DMS 273 (cell line): ENCODE measurements around the gene CMSS1.

ENCODE experiments used
- DNase-seq: peaks from one replicate; lab custom pipeline; 2025; ENCODE audit not compliant: unreplicated experiment; lab: John Stamatoyannopoulos, UW

CMSS1 gene

DNA sequence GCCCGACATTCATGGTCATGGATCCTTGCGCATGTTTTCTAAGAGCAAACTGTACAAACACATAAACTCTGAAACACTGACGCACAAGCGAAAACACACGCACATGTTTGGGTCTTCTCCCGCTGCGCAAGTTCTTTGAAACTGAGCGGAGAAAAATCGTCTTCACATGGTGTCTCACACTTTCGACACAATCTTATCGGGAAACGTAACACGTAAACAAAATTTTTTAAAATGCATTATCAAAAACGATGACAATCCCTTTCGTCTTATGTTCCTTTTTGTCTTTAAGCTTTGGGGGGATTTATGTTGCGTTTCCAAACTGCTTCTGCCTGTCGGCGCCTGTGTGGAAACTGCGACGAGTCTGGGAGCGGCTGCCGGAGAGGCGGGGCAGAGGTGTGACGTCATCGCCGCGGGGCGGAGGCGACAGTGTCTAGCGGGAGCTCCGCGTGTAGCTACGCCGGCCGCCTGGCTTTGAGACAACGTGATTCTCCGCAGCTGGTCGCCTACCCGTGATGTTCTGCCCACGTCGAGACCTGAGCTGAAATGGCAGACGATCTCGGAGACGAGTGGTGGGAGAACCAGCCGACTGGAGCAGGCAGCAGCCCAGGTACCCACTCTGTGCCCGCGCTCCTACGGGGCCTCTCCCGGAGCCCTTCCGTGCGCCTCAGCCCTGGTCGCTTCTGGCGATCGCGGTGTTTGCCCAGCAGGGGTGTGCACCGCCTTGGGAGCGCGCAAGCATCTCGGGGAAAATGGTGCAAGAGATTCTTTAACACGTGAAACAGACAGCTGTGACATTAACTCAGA, at the start of gene CMSS1:
Gene CMSS1, plus strand, starts transcription at position 426 of the 804 bp plus-strand sequence.
- peak; percentile 98 for DNase-seq

DNA sequence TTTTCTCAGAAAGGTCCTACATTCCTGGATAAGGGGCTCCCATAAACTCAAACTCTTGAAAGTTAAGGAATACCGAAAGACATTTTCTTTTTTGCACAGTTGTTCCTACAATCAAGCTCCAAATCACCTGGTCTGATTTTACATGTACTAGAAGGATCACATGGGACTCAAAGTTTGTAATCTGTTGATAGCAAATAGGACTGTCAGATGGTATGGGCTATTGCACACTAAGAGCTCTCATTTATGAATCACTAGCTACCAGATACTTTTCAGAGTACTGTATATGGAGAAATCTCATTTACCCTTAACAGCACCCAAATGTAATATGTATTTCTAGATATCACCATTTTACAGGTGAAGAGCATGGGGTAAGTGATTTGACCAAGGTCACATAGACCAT, 49.5 kb upstream of the CMSS1 start:
- no peak for DNase-seq

DNA sequence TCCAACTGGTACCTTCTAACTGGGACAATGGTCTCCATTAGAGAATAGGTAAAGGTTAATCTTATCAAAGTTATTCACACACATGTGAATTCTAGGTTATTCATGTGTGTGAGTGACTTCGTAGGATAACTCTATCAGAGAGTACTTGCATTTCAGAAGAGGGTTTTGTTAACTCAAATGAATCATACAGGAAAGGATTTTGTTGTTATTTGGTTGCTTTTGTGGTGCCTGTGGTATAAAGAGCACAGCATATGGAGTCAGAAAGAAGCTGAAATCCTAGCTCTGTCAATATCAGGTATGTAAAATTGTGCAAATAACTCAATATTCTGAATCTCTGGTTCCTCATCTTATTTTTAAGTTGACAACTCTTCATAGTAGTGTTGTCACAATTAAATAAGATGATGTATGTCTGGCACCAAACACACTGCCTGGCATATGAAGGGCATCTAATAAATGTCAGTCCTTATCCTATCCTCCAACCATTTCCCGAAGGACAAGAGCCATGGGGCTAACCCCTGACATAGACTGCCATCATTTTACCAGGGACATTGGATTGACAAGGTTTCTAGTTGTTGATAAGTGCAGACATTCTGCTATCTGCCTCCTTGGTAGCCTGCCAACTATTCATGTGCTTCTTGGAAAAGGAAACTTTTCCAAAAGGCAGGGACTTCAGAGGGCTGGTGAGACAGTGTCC, 48.7 kb upstream of the CMSS1 start:
- no peak for DNase-seq

DNA sequence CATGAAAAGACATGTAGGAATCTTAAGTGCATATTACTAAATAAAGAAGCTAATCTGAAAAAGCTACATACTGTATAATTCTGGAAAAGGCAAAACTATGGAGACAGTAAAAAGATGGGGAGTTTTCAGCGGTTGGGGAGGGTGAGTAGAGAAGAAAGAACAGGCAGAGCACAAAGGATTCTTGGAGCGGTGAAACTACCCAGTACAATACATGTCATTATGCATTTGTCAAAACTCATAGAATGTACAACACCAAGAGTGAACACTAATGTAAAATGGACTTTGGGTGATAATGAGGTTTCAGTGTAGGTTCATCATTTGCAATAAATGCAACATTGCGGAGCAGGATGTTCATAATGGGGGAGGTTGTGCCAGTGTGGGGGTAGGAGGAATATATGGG, 45.5 kb upstream of the CMSS1 start:
- no peak for DNase-seq

DNA sequence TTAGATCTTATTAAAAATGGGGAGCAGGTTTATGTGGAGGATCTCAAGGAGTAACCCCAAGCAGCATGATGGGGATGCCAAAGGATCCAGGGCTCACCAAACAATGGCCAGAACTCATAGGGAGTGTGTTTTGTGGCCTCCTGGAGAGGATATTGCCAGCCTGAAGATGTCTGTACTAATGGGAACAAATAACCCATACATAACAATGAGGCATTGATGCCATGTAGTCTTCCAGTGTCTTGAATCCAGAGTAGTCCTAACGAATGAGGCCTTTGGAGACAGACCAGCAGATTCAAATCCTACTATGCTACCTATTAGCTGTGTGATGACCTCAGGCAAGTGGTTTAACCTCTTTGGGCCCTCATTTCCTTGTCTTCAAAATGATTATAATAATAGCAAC, 45.0 kb upstream of the CMSS1 start:
- no peak for DNase-seq

DNA sequence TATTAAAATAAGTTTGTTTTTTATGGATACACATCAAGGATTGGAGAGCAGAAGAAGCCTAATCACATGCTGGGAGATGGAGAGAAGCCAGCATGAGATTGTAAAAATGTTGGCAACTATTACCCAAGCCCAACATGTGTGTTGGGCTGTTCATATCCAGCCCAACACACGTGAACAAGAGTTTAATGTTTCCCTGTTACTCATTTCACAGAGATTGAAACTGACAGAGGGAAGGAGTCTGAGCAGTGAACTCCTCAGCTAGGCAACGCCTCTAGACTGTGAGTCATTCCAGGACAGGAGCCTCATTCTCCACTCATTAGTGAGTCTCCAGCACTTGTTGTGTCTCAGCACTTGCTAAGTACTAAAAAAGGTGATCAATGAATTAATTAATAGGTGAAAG, 43.2 kb upstream of the CMSS1 start:
- no peak for DNase-seq

DNA sequence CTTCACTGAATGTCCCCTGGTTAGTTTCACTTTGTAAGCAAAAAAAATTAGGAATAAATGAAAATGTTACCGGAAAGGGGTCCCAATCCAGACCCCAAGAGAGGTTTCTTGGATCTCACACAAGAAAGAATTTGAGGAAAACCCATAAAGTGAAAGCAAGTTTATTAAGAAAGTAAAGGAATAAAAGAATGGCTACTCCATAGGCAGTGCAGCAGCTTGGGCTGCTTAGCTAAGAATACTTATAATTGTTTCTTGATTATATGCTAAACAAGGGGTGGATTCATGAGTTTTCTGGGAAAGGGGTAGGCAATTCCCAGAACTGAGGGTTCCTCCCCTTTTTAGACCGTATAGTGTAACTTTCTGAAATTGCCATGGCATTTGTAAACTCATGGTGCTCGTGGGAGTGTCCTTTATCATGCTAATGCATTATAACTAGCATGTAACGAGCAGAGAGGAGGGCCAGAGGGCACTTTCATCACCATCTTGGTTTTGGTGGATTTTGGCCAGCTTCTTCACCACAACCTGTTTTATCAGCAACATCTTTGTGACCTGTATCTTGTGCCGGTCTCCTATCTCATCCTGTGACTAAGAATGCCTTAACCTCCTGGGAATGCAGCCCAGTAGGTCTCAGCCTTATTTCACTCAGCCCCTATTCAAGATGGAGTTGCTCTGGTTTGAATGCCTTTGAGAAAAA, 41.0 kb upstream of the CMSS1 start:
- DNase-seq = no peak

DNA sequence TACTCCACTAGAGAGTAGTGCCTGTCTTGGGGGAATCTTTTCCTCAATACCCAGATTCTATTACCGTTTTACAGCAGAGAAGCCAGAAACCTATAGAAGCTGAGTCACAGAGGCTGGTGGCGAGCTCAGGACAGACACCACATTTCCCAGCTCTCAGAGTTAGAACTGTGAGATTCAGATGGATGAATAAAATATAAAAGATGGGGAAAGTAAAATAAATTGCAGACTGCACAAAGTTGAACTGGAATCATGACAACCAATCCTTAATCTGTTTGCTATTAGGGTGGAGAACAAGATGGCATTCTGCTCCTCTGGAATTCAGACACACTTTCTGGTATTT, 40.5 kb upstream of the CMSS1 start:
- DNase-seq = no peak

DNA sequence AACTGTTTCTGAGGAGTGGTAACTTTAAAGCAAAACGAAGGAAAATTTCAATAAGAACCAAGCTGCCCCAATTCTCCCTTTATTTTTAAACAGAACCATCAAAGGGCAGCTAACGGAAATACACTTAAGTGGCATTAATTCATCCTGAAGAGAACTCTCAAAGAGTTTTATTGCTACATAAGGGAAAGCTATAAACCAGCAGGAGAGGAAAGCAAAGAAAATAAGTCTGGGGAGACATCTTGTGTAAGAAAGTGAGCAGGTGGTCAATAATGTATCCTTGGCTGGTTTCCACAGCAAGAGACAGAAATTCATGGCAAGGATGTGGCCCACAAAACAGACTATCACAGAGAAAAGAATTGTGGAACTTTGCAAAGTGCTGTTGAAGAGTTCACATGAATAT, 40.0 kb upstream of the CMSS1 start:
- peak; percentile 70 for DNase-seq

DNA sequence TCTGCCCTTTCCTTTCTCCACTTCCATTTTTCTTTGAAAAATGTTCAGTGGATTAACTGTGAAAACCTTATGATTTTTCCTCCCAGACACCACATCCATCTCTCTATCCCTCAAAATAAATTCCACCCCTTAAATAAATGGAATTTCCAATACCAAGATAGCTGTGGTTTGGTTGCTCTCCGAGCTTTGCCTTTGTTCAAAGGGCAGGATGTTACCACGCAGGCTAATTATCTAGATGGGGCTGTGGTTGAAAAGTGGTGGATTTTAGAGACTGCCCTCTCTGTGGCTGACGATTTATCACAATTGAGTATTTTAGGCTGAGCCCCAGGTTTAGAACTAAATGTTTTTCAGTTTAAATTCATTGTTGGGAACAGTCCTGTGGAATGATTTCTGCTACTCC, 36.9 kb upstream of the CMSS1 start:
- no peak for DNase-seq

DNA sequence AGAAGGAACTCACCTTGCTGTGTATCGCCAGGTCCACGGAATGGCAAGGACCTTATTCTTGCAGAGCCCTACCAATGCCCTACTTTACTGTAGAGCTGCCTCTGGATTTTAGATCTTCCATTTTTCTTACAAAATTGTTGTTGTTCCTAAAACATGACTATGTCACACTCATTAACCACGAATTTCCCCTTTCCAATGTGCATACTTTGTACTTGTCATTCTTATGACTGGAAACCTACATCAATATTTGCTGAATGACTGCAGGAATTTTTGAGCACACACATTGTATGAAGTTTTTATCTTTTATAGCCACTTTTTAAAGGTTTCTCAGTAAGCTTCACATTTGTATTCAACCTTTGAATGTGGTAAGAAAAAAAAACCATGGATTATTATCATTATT, 35.9 kb upstream of the CMSS1 start:
- DNase-seq = no peak

DNA sequence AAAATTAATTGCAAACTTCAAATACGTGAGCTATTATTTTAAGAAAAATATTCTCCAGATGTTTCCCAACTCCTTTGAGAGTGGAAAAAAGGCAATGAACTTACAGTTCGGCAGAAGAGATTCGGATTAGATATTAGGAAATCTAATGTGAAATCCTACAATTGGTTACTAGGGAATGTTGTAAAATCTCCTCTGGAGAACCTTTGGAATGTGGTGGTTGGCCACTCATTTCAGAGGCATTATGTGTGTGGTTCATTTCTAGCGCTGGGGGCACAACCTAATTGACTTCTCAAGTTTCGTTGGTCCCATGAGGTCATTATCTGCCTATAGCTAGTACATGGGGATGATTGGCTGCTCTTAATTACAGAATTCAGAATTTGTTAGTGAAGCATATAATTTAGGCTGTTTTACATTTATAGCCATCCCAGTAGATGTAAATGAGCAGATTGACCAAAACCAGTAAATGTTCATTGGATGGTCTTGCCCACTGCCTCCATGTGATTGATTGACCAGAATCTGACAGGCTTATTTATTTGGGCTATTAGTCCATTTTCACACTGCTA, 34.6 kb upstream of the CMSS1 start:
- peak; percentile 37 for DNase-seq

DNA sequence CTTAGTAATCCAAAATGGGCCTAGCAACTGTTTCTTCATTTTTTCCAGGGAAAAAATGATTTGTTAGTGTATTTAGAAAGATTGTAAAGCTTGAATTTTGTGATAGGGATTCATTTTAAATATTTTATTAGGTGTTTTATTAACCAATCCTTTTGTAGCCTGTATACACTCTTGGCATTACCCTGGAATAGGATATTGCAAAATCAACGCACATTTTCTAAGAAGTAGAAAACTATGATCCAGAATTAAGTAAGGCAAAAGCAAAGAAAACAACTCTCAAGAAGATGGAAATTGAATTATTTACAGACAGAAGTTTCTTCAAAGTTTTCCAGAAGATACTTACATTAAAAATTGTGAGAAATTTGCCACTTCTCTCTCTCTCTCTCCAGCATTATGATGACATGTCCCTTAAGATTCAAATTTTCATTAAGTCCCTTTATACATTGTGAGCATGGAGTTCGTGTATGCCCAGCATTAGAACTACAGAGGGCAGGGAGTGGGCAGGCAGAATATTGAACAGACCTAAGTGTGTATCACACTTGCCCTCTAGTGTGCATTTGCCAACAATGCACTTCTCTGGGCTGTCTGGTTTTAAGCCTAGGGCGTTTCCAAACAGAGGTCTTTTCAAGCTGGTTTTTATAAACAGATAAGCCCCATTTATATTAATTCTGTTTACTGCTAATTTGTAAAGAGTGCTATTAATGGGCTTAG, 28.5 kb upstream of the CMSS1 start:
- peak; percentile 80 for DNase-seq

DNA sequence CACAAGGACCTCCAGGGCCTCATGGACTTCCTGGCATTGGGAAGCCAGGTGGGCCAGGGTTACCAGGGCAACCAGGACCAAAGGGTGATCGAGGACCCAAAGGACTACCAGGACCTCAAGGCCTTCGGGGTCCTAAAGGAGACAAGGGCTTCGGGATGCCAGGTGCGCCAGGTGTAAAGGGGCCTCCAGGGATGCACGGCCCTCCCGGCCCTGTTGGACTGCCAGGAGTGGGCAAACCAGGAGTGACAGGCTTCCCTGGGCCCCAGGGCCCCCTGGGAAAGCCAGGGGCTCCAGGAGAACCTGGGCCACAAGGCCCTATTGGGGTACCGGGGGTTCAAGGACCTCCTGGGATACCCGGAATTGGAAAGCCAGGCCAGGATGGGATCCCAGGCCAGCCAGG, 23.2 kb upstream of the CMSS1 start:
- DNase-seq = no peak

DNA sequence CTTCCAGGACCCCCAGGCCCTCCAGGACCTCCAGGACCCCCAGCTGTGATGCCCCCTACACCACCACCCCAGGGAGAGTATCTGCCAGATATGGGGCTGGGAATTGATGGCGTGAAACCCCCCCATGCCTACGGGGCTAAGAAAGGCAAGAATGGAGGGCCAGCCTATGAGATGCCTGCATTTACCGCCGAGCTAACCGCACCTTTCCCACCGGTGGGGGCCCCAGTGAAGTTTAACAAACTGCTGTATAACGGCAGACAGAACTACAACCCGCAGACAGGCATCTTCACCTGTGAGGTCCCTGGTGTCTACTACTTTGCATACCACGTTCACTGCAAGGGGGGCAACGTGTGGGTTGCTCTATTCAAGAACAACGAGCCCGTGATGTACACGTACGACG, 22.1 kb upstream of the CMSS1 start:
- DNase-seq = no peak

DNA sequence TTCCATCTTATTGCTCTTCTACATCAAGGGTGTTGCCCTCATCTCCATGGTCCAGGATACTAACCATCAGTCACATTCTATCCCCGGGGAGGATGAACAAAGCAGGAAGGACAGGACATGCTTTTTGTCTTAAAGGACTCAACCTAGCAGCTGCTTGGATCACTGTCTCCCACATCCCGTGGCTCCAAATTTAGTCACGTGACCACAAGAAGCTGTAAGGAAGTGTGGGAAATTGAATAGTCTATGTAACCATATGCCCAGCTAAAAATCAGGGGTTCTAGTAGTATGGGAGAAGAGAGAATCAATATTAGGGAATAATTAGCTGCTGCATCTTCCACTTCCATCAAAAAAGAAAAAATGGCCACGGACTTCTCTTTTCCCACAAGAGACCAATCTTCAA, 18.2 kb upstream of the CMSS1 start:
- no peak for DNase-seq

DNA sequence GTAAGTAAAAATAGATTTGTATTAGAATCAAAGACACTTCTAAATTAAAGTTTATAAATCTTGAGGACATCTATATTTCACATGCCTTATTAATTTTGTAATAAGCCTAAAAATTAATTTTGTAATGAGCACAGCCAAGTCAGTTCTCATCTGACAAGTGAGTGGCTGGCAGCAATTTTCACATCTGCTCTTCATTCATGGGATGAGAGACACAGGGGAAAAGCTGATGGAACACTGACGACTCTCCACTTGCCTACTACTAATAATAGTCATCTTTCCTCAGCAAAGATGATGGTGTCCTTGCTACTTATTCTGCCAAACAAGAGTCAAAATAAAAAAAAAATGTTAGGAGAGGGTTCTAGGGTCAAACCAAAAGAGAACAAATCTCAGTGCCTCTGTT, 14.4 kb upstream of the CMSS1 start:
- DNase-seq = no peak

DNA sequence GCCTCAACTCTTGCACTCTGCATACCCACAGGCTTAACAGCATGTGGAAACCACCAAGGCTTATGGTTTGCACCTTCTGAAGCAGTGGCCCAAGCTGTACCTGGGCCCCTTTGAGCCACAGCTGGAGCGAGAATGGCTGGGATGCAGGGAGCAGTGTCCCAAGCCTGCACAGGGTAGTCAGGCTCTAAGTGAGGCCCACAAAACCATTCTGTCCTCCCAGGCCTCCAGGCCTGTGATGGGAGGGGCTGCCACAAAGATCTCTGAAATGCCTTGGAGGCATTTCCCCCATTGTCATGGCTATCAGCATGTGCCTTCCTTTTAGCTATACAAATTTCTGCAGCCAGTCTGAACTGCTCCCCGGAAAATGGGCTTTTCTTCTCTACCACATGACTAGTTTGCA, 12.5 kb upstream of the CMSS1 start:
- no peak for DNase-seq

DNA sequence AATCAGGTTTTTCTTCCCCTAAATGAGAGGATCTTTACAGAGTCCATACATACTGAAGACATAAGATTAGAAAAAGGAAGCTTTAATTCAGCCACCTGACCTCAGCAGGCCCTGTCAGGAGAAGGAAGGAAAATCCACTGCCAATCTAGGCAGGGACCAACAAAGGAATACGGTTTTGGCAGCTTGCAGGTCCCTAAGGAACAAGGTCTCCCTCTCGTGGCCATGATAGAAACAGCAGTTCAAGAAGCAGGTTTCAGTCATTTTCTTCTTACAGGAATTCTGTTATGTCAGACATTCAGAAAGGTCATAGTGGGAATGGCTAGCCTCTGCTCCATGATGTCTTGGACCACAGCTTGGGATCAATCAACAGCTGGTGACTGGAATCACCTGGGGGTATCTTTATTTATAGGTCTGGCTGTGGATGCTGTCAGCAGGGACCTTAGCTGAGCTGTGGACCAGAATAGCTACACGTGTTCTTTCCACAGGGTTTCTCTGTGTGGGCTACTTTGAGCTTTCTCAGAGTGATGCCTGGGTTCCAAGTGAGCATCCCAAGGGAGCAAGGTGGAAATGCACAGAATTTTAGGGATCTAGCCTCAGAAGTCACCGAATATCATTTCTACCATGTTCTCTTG, 9.4 kb upstream of the CMSS1 start:
- DNase-seq = peak; percentile 86

DNA sequence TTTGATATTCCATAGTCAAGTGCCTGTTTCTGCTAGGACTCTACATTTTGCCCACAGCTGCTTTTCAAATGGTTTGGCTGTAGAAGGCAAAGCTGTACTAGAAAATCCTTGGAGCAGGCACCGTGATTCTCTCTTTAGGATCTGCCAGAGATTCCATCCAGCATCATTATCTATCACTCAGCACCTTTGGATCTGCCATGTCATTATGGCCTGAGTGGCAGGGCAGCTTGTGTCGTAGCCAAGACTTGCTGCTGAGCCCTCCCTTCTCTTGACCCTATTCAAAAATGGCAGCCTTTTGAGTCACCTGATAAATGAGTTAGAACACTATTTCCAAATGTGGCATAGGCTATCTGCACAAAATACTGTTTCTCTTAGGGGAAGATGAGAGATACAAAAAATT, 8.1 kb upstream of the CMSS1 start:
- DNase-seq = no peak

DNA sequence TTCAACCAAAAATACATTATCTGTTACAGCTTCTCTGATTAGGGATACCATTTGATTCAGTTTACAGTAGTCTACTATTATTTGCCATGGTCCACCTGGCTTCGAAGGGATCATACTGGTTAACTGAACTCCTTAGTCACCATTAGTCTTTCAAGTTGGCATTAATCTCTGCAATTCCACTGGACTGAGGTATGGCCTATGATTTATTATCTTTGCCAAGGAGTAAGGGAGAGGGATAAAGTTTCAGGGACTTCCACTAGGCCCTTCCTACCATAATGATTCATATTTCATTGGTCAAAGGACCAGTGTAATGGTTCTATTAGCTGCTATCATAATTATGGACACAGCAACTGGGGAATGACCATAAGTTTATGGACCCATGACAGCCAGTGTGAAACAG, 7.3 kb upstream of the CMSS1 start:
- no peak for DNase-seq
